Gastroesophageal sphincter (tissue), 3 donors: Measurements from ENCODE around the gene PSAP.

ENCODE experiments used
- EP300 ChIP-seq: sonication (generic); formaldehyde crosslinking; IDR thresholded peaks from one replicate; pipeline ENCODE4 v1.6.1; 2017; ENCODE audit warnings: antibody characterized with exemption, mild to moderate bottlenecking
- POLR2A ChIP-seq, 2 donors: fragments of 450-650 bp; IDR thresholded peaks; one replicate each; pipeline ENCODE4 v1.6.1; 2017; ENCODE audit warnings: antibody characterized with exemption in 2 of 2, mild to moderate bottlenecking in 2 of 2, moderate library complexity in 1 of 2
- POLR2AphosphoS5 ChIP-seq: sonication (generic); formaldehyde crosslinking; IDR thresholded peaks from one replicate; pipeline ENCODE4 v1.6.1; 2017; ENCODE audit warnings: antibody characterized with exemption
- TF ChIP-seq, protein P1 (sequence below), 4 experiments: fragments of 200-600 bp in 2 of 4; fragments of 450-650 bp in 2 of 4; sonication (generic) in 1 of 4; IDR thresholded peaks; one replicate each; pipeline ENCODE4 v1.5.1; 2017 to 2019; ENCODE audit warnings: antibody characterized with exemption in 4 of 4, mild to moderate bottlenecking in 2 of 4, moderate library complexity in 2 of 4

- no peak for TF ChIP-seq POLR2A (IDR thresholded peaks at IDR 0.05)
- TF ChIP-seq, protein P1, sequence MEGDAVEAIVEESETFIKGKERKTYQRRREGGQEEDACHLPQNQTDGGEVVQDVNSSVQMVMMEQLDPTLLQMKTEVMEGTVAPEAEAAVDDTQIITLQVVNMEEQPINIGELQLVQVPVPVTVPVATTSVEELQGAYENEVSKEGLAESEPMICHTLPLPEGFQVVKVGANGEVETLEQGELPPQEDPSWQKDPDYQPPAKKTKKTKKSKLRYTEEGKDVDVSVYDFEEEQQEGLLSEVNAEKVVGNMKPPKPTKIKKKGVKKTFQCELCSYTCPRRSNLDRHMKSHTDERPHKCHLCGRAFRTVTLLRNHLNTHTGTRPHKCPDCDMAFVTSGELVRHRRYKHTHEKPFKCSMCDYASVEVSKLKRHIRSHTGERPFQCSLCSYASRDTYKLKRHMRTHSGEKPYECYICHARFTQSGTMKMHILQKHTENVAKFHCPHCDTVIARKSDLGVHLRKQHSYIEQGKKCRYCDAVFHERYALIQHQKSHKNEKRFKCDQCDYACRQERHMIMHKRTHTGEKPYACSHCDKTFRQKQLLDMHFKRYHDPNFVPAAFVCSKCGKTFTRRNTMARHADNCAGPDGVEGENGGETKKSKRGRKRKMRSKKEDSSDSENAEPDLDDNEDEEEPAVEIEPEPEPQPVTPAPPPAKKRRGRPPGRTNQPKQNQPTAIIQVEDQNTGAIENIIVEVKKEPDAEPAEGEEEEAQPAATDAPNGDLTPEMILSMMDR (IDR thresholded peaks at IDR 0.05): no peak
- TF ChIP-seq EP300: no peak
- TF ChIP-seq POLR2AphosphoS5: no peak
Measured at GRCh38 chr10:71845410-71846405, 5.3 kb downstream of the PSAP start.
